Endothelial cell of umbilical vein (primary cell): Measurements from ENCODE around the gene RDM1. TPM values are rescaled to one million over a fixed set of nuclear protein-coding genes. Genes with fewer than 3 reads are reported as not detected.

Experiments
- BruUV-seq: library from RNA; stranded (reverse); fragments of 400-500 nt; replicated peaks from 2 replicates; lab custom pipeline; 2021; lab: Mats Ljungman, UMichigan
- CTCF ChIA-PET: fragments of 300-600, 350-600 bp; sonication (Branson Sonifier 250); formaldehyde crosslinking; loops from one replicate; lab custom pipeline; 2021; ENCODE audit warnings: antibody characterized with exemption, inconsistent platforms; lab: Charles Lee
- POLR2A ChIA-PET: fragments of 300-600, 350-600 bp; sonication (Branson Sonifier 250); formaldehyde crosslinking; loops from one replicate; lab custom pipeline; 2021; ENCODE audit warnings: antibody characterized with exemption, inconsistent platforms; lab: Charles Lee
- DNase-seq: peaks from one replicate; pipeline ENCODE4 v3.0.0-alpha.2; 2011; ENCODE audit warnings: low read depth, low spot score
- FAIRE-seq: peaks from 2 replicates; lab custom pipeline; 2011; peaks lifted over from hg19 to GRCh38; lab: Jason Lieb, UNC
- H2AFZ ChIP-seq: 2 replicates; pipeline ENCODE4 v1.6.0; 2012; ENCODE audit warnings: low read depth, low read length, control low read depth, inconsistent platforms
- H3K27ac ChIP-seq: 2 replicates; pipeline ENCODE4 v1.5.1; 2011; ENCODE audit warnings: low read depth, mild to moderate bottlenecking, control low read depth, low read length, moderate library complexity; ENCODE audit not compliant: insufficient read depth
- H3K27me3 ChIP-seq, 2 experiments: 2 replicates each; pipeline versions ENCODE4 v1.6.0 to v1.6.1; 2011; ENCODE audit warnings: low read length in 2 of 2, mixed read lengths in 1 of 2; ENCODE audit not compliant: control insufficient read depth in 2 of 2, insufficient read depth in 2 of 2
- H3K36me3 ChIP-seq, 2 experiments: 2 replicates in 1 of 2; 3 replicates in 1 of 2; pipeline ENCODE4 v1.5.1; 2011; ENCODE audit warnings: low read length in 2 of 2, mild to moderate bottlenecking in 1 of 2, moderate library complexity in 1 of 2; ENCODE audit not compliant: control insufficient read depth in 2 of 2, insufficient read depth in 2 of 2; ENCODE audit errors: extremely low read depth in 1 of 2
- H3K4me1 ChIP-seq: 3 replicates; pipeline ENCODE4 v1.5.1; 2011; ENCODE audit warnings: mild to moderate bottlenecking, low read length; ENCODE audit not compliant: control insufficient read depth, insufficient read depth; ENCODE audit errors: extremely low read depth
- H3K4me2 ChIP-seq: 2 replicates; pipeline ENCODE4 v1.6.1; 2011; ENCODE audit warnings: low read length, control low read depth, mixed read lengths; ENCODE audit not compliant: insufficient read depth
- H3K4me3 ChIP-seq, 3 experiments: fragments of 200-600 bp in 1 of 3; sonication (generic), shearing (Covaris generic) in 1 of 3; replicated peaks in 1 of 3; 2 replicates each; pipeline ENCODE4 v1.5.1; 2011 to 2016; ENCODE audit warnings: control low read depth in 3 of 3, low read length in 3 of 3, mild to moderate bottlenecking in 2 of 3, inconsistent platforms in 1 of 3, low read depth in 1 of 3, moderate library complexity in 1 of 3; ENCODE audit not compliant: insufficient read depth in 1 of 3
- H3K79me2 ChIP-seq: 2 replicates; pipeline ENCODE4 v1.6.0; 2012; ENCODE audit warnings: low read length, inconsistent platforms; ENCODE audit not compliant: control insufficient read depth, insufficient read depth
- H3K9ac ChIP-seq: replicated peaks from 2 replicates; pipeline ENCODE3; 2011; ENCODE audit warnings: low read length, control low read depth; ENCODE audit not compliant: insufficient read depth; ENCODE audit errors: extremely low read depth
- H3K9me1 ChIP-seq: replicated peaks from 3 replicates; pipeline ENCODE4 v1.6.0; 2011; ENCODE audit warnings: mild to moderate bottlenecking, low read length; ENCODE audit not compliant: control insufficient read depth, insufficient read depth; ENCODE audit errors: extremely low read depth
- H3K9me3 ChIP-seq: replicated peaks from 2 replicates; pipeline ENCODE4 v1.5.1; 2012; ENCODE audit warnings: low read length, inconsistent platforms; ENCODE audit not compliant: control insufficient read depth, insufficient read depth
- H4K20me1 ChIP-seq: replicated peaks from 2 replicates; pipeline ENCODE3; 2011; ENCODE audit warnings: mild to moderate bottlenecking, low read length; ENCODE audit not compliant: control insufficient read depth, insufficient read depth; ENCODE audit errors: extremely low read depth
- EZH2 ChIP-seq: IDR thresholded peaks from 2 replicates; pipeline ENCODE4 v1.6.1; 2012; ENCODE audit warnings: borderline replicate concordance, low read depth, mild to moderate bottlenecking, moderate library complexity, low read length, inconsistent platforms; ENCODE audit not compliant: severe bottlenecking
- FOS ChIP-seq: IDR thresholded peaks from 2 replicates; pipeline ENCODE4 v1.6.1; 2011; ENCODE audit warnings: mild to moderate bottlenecking, low read length, moderate library complexity, borderline replicate concordance; ENCODE audit not compliant: insufficient read depth
- GATA2 ChIP-seq: IDR thresholded peaks from 2 replicates; pipeline ENCODE4 v1.7.0; 2011; ENCODE audit warnings: low read depth, mild to moderate bottlenecking, moderate library complexity, mixed read lengths, low read length; ENCODE audit not compliant: insufficient read length, insufficient read depth
- JUN ChIP-seq: IDR thresholded peaks from 2 replicates; pipeline ENCODE4 v1.6.1; 2011; ENCODE audit warnings: borderline replicate concordance, low read depth; ENCODE audit not compliant: insufficient read length, insufficient read depth
- MYC ChIP-seq: IDR thresholded peaks from one replicate; pipeline ENCODE4 v1.6.1; 2011; ENCODE audit warnings: mild to moderate bottlenecking, low read depth, low read length
- POLR2A ChIP-seq: IDR thresholded peaks from 2 replicates; pipeline ENCODE4 v1.6.1; 2012; ENCODE audit warnings: low read depth, mild to moderate bottlenecking, control low read depth, low read length
- POLR2AphosphoS5 ChIP-seq: IDR thresholded peaks from 2 replicates; pipeline ENCODE4 v1.6.1; 2012; ENCODE audit warnings: low read depth, mild to moderate bottlenecking, control low read depth, low read length, moderate library complexity; ENCODE audit not compliant: insufficient read depth
- dilution Hi-C: fragments of 300-500 bp; cut with MboI; formaldehyde crosslinking; loops from one replicate; pipeline ENCODE4 v1.15.0; 2019; ENCODE audit warnings: low sequenced_read_pairs; ENCODE audit not compliant: extremely low pct_ligation_motif_present
- intact Hi-C: fragments of 100-400 bp; cut with micrococcal nuclease; formaldehyde crosslinking; loops from one replicate; pipeline ENCODE4 v1.10.0; 2022
- polyA plus RNA-seq, 4 experiments: library from polyadenylated mRNA; depleted of rRNA in 3 of 4; stranded (reverse) in 3 of 4; unstranded in 1 of 4; fragments of >200 nt; gene quantifications; 2 replicates each; pipeline versions ENCODE4 v1.2.1 to v1.2.3, GENCODE V29; 2011 to 2012; ENCODE audit warnings: missing spikeins in 1 of 4
- total RNA-seq: library from RNA; stranded (reverse); gene quantifications from 2 replicates; pipeline ENCODE4 v1.2.3, GENCODE V29; 2021
- TF ChIP-seq, protein P1 (sequence below), 2 donors: IDR thresholded peaks; 1 replicate in 1 of 2; 2 replicates in 1 of 2; pipeline ENCODE4 v1.5.1; 2011; ENCODE audit warnings: low read length in 2 of 2, mild to moderate bottlenecking in 2 of 2, moderate library complexity in 2 of 2, control low read depth in 1 of 2, inconsistent platforms in 1 of 2, low read depth in 1 of 2; ENCODE audit not compliant: insufficient read depth in 1 of 2; ENCODE audit errors: extremely low read depth in 1 of 2
- TF ChIP-seq, protein P2 (sequence below): IDR thresholded peaks from 2 replicates; pipeline ENCODE4 v1.6.1; 2011; ENCODE audit not compliant: insufficient read depth, insufficient read length

The RDM1 gene
- total and polyA plus RNA-seq, 2 donors (not counting 3 experiments of a cell fraction or from before 2014, with no cell fraction given) = 0.12 to 0.46 TPM

DNA sequence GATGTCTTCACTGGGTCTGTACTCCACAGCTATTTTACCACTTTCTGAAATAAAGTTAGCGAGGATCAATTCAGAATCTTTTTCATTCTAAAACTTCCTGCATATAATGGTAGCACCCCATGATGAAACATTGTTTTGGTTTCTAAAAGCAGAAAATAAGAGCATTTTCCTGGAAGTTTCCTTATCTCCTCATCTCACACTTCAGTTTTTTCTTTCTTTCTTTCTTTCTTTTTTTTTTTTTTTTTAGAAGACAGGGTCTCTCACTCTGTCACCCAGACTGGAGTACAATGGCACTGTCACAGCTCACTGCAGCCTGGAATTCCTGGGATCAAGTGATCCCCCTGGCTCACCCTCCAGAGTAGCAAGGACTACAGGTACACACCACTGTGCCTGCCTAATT is 10.3 kb downstream of the RDM1 start:
- Histone ChIP-seq H3K4me1 (peaks cover 4% of the 10 kb centered on the region), H3K9ac (no peak overlapping the region), H3K36me3 (no peaks in the 10 kb centered on the region), H3K79me2 (no peaks in the 10 kb centered on the region), H4K20me1 (no peaks in the 10 kb centered on the region), H3K4me2 (no peak overlapping the region), H3K4me3 (no peak overlapping the region), H3K27me3 (peaks cover 0 to 2% of the 10 kb centered on the region in 2 experiments), H3K9me1 (no peaks in the 10 kb centered on the region), H2AFZ (no peak overlapping the region), H3K27ac (no peak overlapping the region), H3K9me3 (no peaks in the 10 kb centered on the region)
- ChIA-PET CTCF (no interaction called here), POLR2A (no interaction called here)
- no peak for FAIRE-seq
- BruUV-seq = no TSS peak
- dilution Hi-C loops (no loop called here), intact Hi-C loops (no loop called here)
- no peak for TF ChIP-seq MYC
- no peak for TF ChIP-seq POLR2AphosphoS5
- TF ChIP-seq EZH2 = no peak
- no peak for TF ChIP-seq POLR2A
- no peak for TF ChIP-seq FOS
- TF ChIP-seq JUN = no peak
- TF ChIP-seq GATA2 = no peak
- TF ChIP-seq, protein P1, sequence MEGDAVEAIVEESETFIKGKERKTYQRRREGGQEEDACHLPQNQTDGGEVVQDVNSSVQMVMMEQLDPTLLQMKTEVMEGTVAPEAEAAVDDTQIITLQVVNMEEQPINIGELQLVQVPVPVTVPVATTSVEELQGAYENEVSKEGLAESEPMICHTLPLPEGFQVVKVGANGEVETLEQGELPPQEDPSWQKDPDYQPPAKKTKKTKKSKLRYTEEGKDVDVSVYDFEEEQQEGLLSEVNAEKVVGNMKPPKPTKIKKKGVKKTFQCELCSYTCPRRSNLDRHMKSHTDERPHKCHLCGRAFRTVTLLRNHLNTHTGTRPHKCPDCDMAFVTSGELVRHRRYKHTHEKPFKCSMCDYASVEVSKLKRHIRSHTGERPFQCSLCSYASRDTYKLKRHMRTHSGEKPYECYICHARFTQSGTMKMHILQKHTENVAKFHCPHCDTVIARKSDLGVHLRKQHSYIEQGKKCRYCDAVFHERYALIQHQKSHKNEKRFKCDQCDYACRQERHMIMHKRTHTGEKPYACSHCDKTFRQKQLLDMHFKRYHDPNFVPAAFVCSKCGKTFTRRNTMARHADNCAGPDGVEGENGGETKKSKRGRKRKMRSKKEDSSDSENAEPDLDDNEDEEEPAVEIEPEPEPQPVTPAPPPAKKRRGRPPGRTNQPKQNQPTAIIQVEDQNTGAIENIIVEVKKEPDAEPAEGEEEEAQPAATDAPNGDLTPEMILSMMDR (IDR thresholded peaks at IDR 0.05; ENCODE audit: extremely low read depth in 1 of 2, insufficient read depth in 1 of 2, low read depth in 1 of 2, low read length in 2 of 2) = no peak
- TF ChIP-seq, protein P2, sequence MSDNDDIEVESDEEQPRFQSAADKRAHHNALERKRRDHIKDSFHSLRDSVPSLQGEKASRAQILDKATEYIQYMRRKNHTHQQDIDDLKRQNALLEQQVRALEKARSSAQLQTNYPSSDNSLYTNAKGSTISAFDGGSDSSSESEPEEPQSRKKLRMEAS = no peak
- DNase-seq = no peak
